Right forelimb (tissue), 1 donor: ENCODE results near the gene ALDH16A1.
A peak's percentile ranks its signal among the peaks of the same experiment; 100 is the strongest.

Source experiments
- DNase-seq: peaks from one replicate; pipeline ENCODE4 v3.0.0-alpha.2; 2018

Gene ALDH16A1

DNA sequence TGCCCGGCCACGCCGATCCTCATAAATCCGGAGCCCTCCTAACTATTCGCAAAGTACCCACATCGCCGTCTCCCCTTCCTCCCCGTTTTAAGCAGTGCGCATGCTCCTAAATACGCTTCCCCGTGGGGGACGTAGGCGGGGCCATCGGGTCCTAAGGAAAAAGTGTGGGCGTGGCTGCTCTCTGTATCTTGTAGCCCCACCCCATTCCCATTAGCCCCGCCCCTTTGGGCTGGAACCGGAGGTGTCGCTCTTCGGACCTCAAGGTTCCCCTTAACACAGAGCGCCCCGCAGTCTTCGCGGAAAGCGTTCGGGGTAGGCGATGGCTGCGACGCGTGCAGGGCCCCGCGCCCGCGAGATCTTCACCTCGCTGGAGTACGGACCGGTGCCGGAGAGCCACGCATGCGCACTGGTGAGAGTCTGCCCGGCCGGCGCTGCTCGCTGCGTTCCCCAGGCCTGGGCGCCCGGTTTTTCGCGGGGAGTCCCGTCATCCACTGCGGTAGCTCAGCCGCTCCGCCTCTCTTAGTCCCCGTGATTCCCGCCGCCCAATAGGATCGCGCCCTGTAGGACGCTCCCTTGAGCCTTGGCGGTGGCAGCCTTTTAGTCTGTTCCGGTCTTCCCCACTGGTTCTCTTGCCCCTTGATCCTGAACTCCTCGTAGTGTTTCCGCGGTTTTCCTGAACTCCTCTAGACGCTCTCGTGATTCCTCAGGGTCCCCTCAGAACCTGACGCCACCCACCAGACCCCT, at the start of gene ALDH16A1:
ALDH16A1 (plus strand) TSS at position 213 of the 744 bp plus-strand sequence; CDS start at position 320, 107 bp downstream.
- DNase-seq = peak; percentile 99

DNA sequence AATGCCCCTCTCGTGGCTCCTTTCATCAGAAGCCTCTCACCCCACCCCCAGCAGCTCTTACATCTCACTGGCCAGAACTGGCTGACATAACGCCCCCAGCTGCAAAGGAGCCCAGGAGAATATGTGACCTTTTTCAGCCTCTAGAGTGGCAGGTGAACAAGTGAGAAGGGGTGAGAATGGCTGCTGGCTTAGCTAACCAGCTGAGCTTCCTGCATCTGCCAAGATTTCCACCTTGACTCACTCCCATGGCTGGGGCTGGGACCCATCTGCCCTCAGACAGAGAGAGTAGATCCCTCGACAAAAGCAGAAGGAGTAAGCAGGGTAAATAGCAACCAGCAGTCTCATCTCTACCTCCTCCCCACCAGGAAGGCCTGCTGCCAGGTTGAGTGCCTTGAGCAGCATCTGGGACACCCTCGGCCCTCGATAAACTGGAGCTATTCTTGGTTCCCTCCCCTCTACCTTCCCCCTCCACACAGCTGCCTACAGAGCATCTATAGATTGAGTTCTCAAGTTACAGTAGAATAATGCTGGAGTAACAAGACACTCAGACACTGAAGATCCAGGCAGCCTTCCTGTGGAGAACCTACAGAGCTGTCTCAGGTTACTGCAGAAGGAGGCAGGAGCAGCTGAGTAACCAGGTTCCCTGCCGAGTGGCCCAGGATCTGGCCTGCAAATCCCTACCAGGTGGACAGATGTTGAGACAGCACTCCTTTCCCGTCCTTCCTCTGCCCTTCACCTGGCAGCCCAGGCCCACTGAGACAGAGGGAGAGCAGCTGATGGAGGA, 49.4 kb upstream of the ALDH16A1 start:
- no peak for DNase-seq

DNA sequence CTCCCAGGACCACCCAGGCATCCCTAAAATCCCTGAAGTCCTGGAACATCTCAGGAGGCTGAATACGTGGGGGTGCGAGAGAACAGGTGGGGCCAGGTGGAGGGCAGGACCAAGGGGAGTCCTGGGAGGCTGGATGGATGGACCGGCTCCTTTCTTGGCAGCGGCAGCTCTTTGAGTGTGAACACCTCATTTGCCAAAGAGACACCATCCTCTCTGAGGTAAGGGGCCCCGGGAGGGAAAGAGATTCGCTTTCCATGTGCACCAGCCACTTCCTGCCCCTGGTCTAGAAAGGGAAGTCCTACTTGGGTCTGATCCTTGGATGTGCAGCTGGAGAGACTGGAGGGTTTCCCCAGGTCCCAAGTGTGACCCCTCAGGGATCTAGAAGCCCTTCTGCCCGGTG, 45.9 kb upstream of the ALDH16A1 start:
- no peak for DNase-seq

DNA sequence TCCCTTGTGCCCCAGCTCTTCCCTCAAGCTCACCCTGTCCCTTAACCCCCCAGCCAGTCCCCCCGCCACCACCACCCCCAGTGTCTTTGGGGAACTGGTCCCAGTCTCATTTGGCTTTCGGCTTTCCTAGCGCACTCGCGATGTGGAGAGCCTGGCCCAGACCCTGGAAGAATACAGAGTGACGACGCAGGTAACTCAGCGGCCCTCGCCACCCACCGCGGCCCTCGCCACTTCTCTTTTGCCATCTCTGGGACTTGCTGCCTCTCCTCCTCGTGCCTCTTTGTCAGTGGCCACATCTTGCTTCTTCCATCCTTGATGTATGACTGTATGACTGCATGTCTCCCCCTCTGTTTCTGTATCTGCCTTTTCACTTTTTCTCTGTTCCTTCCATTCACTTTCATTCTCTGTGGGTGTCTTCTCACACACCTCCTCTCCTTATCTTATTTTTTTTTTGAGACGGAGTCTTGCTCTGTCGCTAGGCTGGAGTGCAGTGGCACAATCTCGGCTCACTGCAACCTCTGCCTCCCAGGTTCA, 45.5 kb upstream of the ALDH16A1 start:
- DNase-seq = no peak

DNA sequence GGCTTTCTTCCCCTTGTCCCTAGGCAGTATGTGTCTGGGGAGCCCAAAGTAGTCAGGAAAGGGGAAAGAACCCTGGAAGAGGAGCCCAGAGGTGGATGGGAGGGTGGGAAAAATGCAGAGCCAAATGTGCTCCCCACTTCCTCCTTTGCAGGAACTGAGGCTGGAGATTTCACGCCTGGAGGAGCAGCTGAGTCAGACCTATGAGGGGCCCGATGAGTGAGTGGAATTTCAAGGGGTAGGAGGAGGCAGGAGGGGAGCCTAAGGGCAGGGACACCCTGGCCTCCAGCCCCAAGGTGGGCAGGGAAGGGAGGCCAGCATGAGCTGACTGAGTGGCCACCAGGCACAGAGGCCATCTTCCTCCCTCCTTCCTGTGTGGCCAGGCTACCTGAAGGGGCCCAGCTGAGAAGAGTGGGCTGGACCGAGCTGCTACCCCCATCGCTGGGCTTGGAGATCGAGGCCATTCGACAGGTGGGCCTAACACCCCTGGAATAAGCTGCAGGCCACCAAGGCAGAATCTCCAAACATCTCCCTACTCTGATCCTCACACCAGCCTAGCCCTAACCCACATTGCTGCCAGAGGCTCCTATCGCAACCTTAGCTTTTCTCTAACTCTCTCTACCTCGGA, 44.1 kb upstream of the ALDH16A1 start:
- DNase-seq = no peak

DNA sequence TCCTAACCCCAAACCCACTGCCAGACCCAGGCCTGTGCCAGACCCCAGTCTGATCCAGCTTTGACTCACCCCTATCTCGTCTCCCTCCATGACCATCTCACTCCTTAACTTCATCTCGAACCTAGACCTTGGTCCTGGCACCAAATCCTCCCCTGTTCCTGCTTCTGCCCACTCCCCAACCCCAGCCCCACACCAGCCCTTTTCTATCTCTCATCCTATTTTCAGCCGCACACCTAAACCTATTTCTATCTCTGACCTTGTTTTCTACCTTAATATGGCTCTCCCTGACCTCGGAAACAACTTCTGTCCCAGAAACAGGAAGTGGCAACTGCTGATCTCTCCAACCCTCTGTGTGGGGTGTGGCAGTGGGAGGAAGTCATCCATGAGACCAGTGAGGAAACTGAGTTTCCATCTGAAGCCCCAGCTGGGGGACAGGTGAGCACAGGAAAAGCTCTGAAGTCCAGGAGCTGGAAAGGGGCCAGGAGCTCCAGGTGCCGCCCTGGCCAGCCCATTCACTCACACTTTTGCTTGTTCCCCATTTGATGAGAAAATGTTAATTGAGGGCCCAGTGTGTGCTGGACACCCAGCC, 43.5 kb upstream of the ALDH16A1 start:
- no peak for DNase-seq

DNA sequence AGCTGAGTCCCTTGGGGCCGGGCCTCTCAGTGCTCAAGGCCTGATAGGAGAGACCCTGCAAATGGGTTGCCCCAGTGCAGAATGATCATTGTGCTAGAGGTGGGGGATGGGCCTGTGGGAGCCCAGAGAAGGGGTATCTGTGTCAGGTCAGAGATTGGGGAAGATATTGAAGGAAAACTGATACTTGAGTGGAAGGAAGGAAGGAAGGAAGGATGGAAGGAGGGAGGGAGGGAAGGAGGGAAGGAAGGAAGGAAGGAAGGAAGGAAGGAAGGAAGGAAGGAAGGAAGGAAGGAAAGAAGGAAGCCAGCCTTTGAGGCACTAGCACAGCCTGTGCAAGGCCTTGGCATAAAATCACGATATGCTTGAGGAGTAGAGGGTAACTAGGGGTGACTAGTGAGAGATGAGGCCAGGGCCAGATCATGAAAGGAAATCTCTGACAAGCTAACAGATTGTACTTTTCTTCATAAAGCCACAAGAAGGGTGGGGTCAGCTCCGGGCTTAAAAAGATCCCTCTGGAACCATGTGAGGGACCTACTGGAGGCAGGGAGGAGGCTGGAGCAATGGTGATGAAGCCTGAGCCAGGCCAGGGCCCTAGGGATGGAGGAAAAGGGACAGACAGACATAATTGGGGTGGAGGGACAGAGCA, 41.2 kb upstream of the ALDH16A1 start:
- DNase-seq = no peak

DNA sequence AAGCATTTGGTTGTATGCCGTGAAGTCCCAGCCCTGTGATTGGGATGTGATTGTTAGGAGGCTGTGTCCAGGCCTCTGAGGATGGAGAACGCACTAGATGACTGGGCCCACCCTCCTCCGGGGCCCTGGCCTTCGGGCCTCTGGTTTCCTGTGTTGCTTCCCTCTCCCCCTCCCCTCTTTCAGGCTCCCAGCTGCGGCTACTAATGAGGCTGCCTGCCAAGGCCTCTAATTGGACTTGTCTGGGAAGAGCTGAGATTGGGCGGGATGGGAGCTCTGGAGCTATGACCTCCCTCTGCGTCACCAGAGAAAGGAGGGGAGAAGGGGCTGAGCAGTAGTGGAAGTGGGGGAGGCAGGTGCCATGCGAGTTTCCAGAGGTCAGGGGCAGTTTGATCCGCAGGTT, 39.7 kb upstream of the ALDH16A1 start:
- no peak for DNase-seq

DNA sequence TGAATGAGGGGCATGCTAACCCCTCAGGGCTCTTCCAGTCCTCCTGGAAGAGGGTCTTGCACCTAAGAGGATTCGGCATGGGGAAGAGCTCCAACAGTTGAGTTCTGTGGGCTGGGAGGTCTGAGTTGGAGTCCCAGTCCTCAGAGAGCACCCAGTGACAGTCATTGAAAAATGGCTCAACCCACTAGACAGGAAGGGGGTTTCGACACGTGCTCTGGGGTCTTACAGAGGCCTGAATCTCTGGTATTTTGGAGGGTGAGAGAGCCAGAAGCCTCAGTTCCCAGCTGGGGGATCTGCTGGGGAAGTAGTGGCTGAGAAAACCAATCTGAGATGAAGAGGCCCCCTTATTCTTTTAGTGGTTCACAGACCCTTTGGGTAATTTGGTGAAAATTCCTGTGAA, 38.8 kb upstream of the ALDH16A1 start:
- DNase-seq = no peak

DNA sequence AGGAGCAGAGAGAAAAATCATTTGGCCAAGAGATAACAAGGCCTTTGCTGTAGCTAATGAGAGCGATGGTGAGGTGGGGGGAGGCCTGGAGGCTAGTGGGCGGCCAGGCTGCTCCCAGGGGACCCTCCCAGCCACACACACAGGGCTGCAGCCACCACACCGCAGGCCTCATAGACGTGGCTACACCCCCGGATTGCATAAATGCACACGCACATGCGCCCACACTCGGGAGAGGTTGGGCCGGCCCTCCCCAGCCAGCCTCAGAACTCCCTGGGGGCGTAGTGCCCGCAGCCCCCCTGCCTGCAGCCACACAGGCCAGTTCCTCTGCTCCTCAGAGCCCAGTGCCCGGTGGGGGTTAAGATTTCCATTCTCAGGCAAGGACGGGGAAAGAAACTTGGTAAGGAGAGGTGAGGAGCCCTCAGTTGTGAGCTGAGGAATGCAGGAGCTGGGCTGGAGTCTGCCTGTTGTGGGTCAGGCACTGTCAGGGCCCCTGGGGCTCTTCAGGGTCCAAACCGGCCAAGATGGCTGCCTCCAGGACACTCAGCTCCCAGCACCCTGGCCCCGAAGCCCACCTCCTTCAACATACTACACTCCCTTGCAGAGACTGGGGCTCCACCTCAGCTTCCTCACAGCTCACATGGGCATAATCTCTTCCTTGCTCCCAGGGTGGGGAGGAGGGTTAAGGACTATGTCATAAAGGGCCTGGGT, 37.8 kb upstream of the ALDH16A1 start:
- DNase-seq = no peak

DNA sequence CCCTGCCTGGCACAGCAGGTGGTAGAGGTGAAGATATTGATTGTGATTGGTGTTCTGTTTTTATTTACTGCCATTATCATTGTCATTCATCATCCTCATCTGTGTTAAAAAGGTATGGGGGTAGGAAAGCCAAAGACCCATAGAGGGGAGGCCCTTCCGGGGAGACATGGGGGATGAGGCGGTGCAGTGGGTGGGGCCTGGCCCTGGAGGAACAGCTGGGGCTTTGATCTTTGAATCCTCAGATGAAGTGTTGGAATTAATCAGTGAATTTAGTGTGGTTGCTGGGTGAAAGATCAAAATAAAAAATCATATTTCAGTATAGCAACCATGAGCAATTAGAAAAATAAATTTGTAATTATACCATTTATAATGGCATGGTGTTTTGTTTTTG, 37.2 kb upstream of the ALDH16A1 start:
- no peak for DNase-seq

DNA sequence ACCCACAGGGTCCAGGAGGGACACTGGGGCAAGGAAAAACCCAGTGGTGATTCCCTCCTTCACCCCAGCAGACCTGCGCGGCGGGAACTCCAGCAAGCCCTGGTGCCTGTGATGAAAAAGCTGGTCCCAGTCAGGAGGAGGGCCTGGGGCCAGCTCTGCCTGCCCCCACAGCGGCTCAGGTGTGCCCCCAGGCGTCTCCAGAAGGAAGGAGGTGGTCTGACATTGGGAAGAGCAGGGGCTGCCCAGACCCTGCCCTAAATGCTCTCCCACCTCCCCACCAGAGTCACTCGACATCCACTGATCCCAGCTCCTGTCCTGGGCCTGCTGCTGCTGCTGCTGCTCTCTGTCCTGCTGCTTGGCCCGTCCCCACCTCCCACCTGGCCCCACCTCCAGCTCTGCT, 35.9 kb upstream of the ALDH16A1 start:
- DNase-seq = no peak

DNA sequence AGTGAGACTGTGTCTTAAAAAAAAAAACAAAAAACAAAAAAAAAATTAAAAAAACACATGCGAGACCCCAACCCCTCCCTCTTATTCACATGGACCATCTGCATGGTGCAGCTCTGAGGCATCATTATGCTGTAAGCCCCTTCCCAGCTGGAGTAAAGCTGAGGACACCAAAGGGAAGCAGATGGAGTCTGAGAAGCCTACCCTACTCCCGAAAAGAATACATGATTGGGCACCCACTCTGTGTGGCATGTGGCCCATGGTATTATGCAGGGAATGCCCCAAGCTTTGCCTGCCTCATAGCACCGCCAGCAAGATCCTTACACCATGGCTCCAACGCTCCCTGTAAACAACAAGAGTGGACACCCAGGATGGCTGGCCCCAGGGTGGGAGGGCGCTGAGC, 34.5 kb upstream of the ALDH16A1 start:
- no peak for DNase-seq

DNA sequence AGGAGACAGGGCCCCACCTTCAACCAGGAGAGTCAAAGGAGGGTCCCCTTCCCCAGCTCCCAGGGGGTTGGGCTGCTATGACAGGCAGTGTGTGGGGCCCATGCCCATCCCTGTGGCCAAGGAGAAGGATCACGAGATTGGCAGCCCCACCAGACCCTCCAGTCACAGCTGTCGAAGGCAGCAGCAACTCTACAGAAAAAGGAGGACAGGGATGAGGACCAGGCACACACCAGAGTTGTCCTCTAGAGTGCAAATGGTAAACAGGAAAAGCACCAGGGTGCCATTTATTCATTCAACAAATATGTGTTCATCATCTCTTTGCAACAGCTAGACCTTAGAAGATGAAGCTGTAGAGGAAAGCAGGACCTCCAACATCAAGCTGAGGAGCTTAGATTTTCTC, 33.9 kb upstream of the ALDH16A1 start:
- no peak for DNase-seq

DNA sequence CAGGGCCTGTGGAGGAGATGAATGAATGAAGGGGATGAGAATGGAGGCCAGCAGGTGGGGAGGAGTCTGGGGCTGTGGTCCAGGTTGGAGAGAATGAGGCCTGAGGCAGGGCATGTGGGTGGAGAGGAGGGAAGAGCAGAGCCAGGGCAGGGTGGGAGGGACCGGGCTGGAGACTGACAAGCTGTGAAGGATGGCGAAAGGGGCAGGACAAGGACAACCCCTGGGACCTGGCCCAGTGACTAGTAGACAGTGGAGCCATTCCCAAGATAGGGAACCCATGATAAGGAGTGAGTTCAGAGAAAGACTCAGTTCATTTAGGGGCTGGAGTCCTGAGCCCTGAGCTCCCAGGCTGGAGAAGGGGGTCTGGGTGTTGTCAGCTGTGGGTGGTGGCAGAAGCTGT, 32.8 kb upstream of the ALDH16A1 start:
- no peak for DNase-seq

DNA sequence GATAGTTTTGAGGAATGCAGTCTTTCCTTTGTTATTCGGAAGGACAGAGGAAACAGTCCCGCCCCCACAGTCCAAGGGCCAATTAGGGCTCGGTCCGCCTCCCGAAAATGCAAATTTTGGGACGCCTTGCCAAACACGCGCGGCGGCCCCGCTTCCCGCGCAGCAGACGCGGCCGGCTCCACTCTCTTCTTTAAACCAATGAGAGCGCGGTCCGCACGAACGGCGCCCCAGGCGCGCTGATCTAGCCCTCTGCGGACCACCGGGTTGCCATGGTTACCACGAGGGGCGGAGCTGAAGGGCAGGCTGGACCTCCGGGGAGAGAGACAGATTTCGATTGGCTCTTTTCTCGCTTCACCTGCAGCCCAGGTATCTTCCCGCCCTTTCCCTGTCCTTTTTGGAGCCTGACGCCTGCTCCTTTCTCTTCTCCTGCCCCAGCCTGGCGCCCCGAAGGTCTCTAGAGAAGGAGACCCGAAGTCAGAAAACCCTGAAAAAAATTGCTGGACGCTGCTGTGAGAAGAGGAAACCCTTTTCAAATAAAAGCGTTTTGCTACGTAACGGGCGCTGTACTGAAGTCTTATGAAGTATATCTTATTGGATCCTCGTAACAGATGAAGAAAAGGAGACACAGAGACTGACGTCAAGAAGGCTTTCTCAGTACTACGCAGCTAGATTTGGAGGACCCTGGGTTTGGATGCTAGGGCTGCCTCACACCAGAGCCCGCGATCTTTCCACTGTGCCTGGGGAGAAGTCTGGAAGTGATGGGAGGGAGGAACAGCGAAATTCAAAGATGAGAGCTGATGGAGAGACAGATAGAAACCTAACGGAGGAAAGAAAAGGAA, 31.8 kb upstream of the ALDH16A1 start:
- peak; percentile 69 for DNase-seq

DNA sequence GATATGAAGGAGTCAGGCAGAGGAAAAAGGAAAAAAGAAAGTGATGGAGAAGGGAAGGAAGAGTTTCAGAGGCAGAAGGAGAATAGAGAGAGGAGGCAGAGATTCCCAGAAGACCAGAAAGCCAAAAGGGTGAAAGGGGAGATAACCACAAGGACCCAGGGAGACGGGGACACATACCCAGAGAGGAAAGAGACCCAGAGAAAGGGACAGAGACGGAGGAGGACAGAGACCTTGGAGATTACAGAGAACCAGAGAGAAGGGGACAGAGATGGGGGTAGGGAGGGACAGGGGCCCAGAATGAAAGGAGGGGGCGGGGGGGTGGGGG, 31.2 kb upstream of the ALDH16A1 start:
- no peak for DNase-seq

DNA sequence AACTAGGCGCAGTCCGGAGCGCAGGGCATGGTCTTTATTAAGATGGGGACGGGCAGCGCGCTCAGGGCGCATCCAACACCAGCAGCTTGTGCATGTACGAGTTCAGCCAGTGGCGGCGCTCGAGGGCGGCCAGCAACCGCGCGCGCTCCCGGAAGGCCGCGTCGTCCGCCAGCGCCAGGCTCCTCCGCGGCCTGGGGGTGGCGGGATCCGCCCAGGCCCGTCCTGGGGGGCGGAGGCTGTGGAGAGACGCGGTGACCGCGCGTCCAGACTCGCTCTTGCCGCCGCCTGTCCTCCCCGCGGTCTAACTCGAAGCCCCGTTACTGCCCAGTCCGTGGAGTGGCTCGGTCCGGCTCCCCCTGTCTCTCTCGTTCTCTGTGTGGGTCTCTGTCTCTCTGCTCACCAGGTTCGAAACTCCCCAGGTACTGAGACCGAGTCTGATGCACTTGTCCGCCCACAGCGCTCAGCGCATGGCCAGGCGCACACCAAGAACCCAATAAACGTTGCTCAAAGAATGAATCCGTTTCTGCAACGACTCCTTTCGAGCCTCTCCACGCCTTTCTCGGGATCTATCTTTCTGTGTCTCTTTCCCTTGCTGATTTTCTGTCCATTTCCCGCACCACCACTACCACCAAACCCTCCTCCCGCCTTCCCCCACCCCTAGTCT, 30.5 kb upstream of the ALDH16A1 start:
- DNase-seq = no peak

DNA sequence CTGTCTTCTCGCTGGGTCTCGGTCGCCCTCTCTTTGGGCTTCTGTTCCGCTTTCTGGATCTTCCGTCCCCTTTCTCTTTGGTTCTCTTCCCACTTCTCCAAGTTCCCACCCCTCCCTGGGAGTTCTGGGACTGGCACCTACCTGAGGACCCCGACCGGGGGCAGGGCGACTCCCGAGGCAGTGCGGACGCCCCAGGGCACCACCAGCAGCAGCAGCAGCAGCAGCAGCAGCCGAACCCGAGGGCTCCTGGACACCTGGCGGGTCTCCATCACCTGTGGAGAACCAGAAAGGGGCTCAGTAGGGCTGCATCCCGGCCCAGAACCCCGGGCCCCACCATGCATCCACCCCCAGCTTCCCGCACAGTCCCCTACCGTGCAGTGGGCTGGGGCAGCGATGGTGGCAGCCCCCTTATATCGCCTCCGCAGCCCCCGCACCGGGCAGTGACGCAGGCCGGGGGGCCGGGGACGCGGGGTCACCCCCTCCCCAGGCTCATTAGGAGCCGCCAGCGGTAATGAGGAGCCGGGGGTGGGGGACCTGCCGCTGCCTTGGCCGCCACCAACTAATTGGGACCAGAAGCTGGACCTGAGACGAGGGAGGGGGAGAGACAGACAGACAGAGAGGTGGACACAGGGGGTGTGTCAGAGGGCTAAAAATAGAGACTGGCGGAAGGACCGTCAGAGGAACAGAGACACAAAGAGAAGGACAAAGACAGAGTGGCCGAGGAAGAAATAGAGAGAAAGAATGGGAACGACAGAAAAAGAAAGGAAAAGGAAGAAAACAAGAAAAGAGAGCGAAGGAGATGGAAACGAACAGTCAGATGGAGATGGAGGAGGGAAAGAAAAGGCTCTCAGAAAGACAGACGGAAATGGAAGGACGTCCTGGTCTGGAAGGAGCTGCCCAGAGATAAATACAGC, 29.7 kb upstream of the ALDH16A1 start, which contains the start of gene PTH2:
PTH2 (minus strand) TSS at position 371 of the 914 bp plus-strand sequence; CDS start at position 269, 102 bp downstream.
- DNase-seq = no peak

DNA sequence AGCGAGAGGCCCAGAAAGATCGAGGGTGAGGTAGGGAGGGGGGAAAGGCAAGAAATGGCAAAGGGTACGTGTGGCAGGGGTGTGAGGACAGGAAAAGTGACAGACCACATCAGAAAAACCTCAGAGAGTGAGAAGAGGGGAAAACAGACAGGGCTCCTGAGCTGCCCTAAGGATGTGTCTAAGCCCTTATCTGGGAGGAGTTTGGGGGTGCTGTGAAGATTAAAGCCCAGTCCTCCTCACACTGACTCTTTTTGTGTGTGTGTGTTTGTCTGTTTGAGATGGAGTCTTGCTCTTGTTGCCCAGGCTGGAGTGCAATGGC, 29.1 kb upstream of the ALDH16A1 start:
- no peak for DNase-seq
